HepG2 (cell line): ENCODE data around the gene KIF26B. TPM values are rescaled to one million over a fixed set of nuclear protein-coding genes. Genes with fewer than 3 reads are reported as not detected.

Source experiments
- ATAC-seq: fragments of 200-7000 bp; cut with Tn5 transposase; 3 replicates; pipeline ENCODE4 v1.9.1; 2020; ENCODE audit warnings: mild to moderate bottlenecking, moderate library complexity
- BruUV-seq: library from RNA; stranded (reverse); fragments of 400-500 nt; replicated peaks from 2 replicates; lab custom pipeline; 2021; lab: Mats Ljungman, UMichigan
- CTCF ChIA-PET: fragments of 300-600 bp; formaldehyde crosslinking; extraction: SDS; loops from one replicate; lab custom pipeline; 2021; ENCODE audit warnings: low total read pairs, inconsistent platforms, low intra/inter-chr PET ratio; lab: Yijun Ruan, JAX
- POLR2A ChIA-PET: fragments of 350-600 bp; sonication (Branson Sonifier 250); formaldehyde crosslinking; loops from one replicate; lab custom pipeline; 2020; ENCODE audit warnings: antibody characterized with exemption, inconsistent platforms; lab: Yijun Ruan, JAX
- DNase-seq: peaks from one replicate; pipeline ENCODE4 v3.0.0-alpha.2; 2015; ENCODE audit warnings: low spot score
- FAIRE-seq: peaks from 3 replicates; lab custom pipeline; 2011; peaks lifted over from hg19 to GRCh38; lab: Jason Lieb, UNC
- H2AFZ ChIP-seq: one replicate; pipeline ENCODE4 v1.6.1; 2011; ENCODE audit warnings: low read length, inconsistent platforms
- H3K27ac ChIP-seq: fragments of 300-600 bp; 3 replicates; pipeline ENCODE4 v1.8.0; 2011; ENCODE audit warnings: mixed run types, mild to moderate bottlenecking, mixed read lengths, low read length, inconsistent platforms; ENCODE audit not compliant: insufficient read depth; ENCODE audit errors: extremely low read length
- H3K27me3 ChIP-seq, 2 experiments: fragments of 200-600 bp in 1 of 2; 2 replicates in 1 of 2; 3 replicates in 1 of 2; pipeline versions ENCODE4 v1.6.0 to v1.8.0; 2011; ENCODE audit warnings: low read length in 2 of 2, mild to moderate bottlenecking in 2 of 2, moderate library complexity in 2 of 2, inconsistent platforms in 1 of 2; ENCODE audit not compliant: insufficient read depth in 2 of 2, control insufficient read depth in 1 of 2
- H3K36me3 ChIP-seq, 2 experiments: fragments of 200-600 bp in 1 of 2; replicated peaks in 1 of 2; 2 replicates in 1 of 2; 3 replicates in 1 of 2; pipeline versions ENCODE4 v1.5.1 to v1.8.0; 2011; ENCODE audit warnings: low read length in 2 of 2, inconsistent platforms in 1 of 2; ENCODE audit not compliant: insufficient read depth in 2 of 2, control insufficient read depth in 1 of 2
- H3K4me1 ChIP-seq: 2 replicates; pipeline ENCODE4 v1.5.1; 2012; ENCODE audit warnings: low read length, inconsistent platforms; ENCODE audit not compliant: insufficient read depth
- H3K4me2 ChIP-seq: 2 replicates; pipeline ENCODE4 v1.6.0; 2011; ENCODE audit warnings: low read depth, low read length, inconsistent platforms
- H3K4me3 ChIP-seq, 3 experiments: fragments of 200-600 bp in 1 of 3; sonication (generic), shearing (Covaris generic) in 1 of 3; replicated peaks in 1 of 3; 2 replicates each; pipeline ENCODE4 v1.5.1; 2011 to 2016; ENCODE audit warnings: low read length in 3 of 3, inconsistent platforms in 2 of 3, low read depth in 2 of 3, mild to moderate bottlenecking in 2 of 3, control low read depth in 1 of 3, mixed read lengths in 1 of 3; ENCODE audit not compliant: insufficient read depth in 1 of 3
- H3K79me2 ChIP-seq: one replicate; pipeline ENCODE4 v1.6.1; 2011; ENCODE audit warnings: low read length, inconsistent platforms; ENCODE audit not compliant: insufficient read depth
- H3K9ac ChIP-seq: 2 replicates; pipeline ENCODE4 v1.6.0; 2011; ENCODE audit warnings: mild to moderate bottlenecking, low read depth, low read length, inconsistent platforms; ENCODE audit not compliant: insufficient read depth
- H3K9me3 ChIP-seq: 2 replicates; pipeline ENCODE4 v1.5.1; 2012; ENCODE audit warnings: mild to moderate bottlenecking, low read length
- H4K20me1 ChIP-seq: 2 replicates; pipeline ENCODE4 v1.6.0; 2011; ENCODE audit warnings: inconsistent platforms, mild to moderate bottlenecking, low read length, moderate library complexity; ENCODE audit not compliant: insufficient read depth
- ATM ChIP-seq: fragments of 450-650 bp; IDR thresholded peaks from 2 replicates; pipeline ENCODE4 v1.7.1; 2017; ENCODE audit warnings: mild to moderate bottlenecking, borderline replicate concordance
- CREBL2 ChIP-seq: sonication (generic); formaldehyde crosslinking; IDR thresholded peaks from 2 replicates; pipeline ENCODE4 v1.8.1; 2023; ENCODE audit warnings: missing genetic modification reagents, mild to moderate bottlenecking, borderline replicate concordance
- SP5 ChIP-seq: IDR thresholded peaks from 2 replicates; pipeline ENCODE4 v1.6.1; 2016; ENCODE audit warnings: low read depth, borderline replicate concordance
- TIGD3 ChIP-seq: sonication (generic); formaldehyde crosslinking; IDR thresholded peaks from 2 replicates; pipeline ENCODE4 v1.5.1; 2020; ENCODE audit warnings: mild to moderate bottlenecking, missing genetic modification reagents, borderline replicate concordance
- ZNF350 ChIP-seq: sonication (generic); formaldehyde crosslinking; IDR thresholded peaks from 2 replicates; pipeline ENCODE4 v1.4.0; 2020; ENCODE audit warnings: mild to moderate bottlenecking, low read depth, missing genetic modification reagents, borderline replicate concordance
- ZNF761 ChIP-seq: sonication (generic); formaldehyde crosslinking; conservative IDR thresholded peaks from 2 replicates; pipeline ENCODE4 v1.4.0; 2020; ENCODE audit warnings: mild to moderate bottlenecking, missing genetic modification reagents
- ZNF766 ChIP-seq: sonication (generic); formaldehyde crosslinking; IDR thresholded peaks from 2 replicates; pipeline ENCODE4 v1.5.0; 2020; ENCODE audit warnings: missing genetic modification reagents, borderline replicate concordance
- ZSCAN20 ChIP-seq: sonication (generic); formaldehyde crosslinking; IDR thresholded peaks from 2 replicates; pipeline ENCODE4 v1.4.0; 2020; ENCODE audit warnings: missing genetic modification reagents, mild to moderate bottlenecking, borderline replicate concordance
- WGBS: methylation state at CpG from one replicate; pipeline ENCODE4 v1.1.6; 2017; ENCODE audit warnings: low lambda C conversion rate; 5-methylcytosine and 5-hydroxymethylcytosine counted together
- in situ Hi-C: cut with HindIII; loops from 2 replicates; pipeline ENCODE4 v1.10.0; 2017; ENCODE audit warnings: low pct_unique_long_range_greater_than_20kb; ENCODE audit not compliant: extremely low pct_ligation_motif_present
- intact Hi-C: fragments of 100-400 bp; cut with micrococcal nuclease; formaldehyde crosslinking; loops from one replicate; pipeline ENCODE4 v1.10.0; 2022; ENCODE audit not compliant: unreplicated experiment
- polyA plus RNA-seq, 8 experiments: library from polyadenylated mRNA; depleted of rRNA in 3 of 8; stranded (reverse) in 7 of 8; unstranded in 1 of 8; fragments of >200 nt; fragmentation: Illumina TruSeq in 4 of 8; extraction: Trizol in 4 of 8; gene quantifications; 2 replicates each; pipeline versions ENCODE4 v1.2.1 to v1.2.3, GENCODE V29; 2011 to 2016; ENCODE audit warnings: low read depth in 4 of 8, missing spikeins in 1 of 8, mixed read lengths in 1 of 8; ENCODE audit not compliant: insufficient read depth in 1 of 8
- total RNA-seq, 5 experiments: library from RNA; depleted of rRNA; stranded (reverse); fragments of >200 nt; fragmentation: Illumina TruSeq; extraction: Trizol; gene quantifications; 2 replicates each; pipeline ENCODE4 v1.2.3, GENCODE V29; 2016; ENCODE audit warnings: low read depth in 1 of 5
- TF ChIP-seq, protein P1 (sequence below), 2 experiments: sonication (generic) in 1 of 2; formaldehyde crosslinking in 1 of 2; IDR thresholded peaks; 2 replicates each; pipeline versions ENCODE4 v1.4.0 to v1.6.1; 2016 to 2020; ENCODE audit warnings: borderline replicate concordance in 1 of 2, low read depth in 1 of 2, mild to moderate bottlenecking in 1 of 2, missing genetic modification reagents in 1 of 2

KIF26B gene
- total and polyA plus RNA-seq, 2 of the 13 experiments (the other 11 are each of a cell fraction or from before 2014, with no cell fraction given), result 0.08 to 0.09 TPM

DNA sequence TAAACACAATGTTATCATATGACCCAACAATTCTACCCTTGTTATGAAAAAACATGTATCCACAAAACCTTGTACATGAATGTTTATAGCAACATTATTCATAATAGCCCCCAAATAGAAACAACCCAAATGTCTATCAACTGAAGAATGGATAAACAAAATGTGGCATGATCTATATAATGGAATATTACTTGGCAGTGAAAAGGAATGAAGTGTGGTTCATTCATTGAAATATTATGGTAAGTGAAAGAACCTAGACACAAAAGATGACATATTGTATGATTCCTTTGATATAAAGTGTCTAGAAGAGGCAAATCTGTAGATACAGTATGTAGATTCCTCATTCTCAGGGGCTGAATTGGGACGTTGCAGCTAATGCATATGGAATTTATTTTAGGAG, 151.2 kb downstream of the KIF26B start:
- Histone ChIP-seq H3K4me1 (peaks cover 5% of the 10 kb centered on the region; the same call in 1 of the 2 replicates), H3K79me2 (no peaks in the 10 kb centered on the region), H4K20me1 (no peaks in the 10 kb centered on the region), H3K9me3 (no peaks in the 10 kb centered on the region), H3K4me2 (no peak overlapping the region), H3K9ac (no peak overlapping the region), H3K4me3 (no peak overlapping the region), H2AFZ (no peak overlapping the region), H3K36me3 (no peaks in the 10 kb centered on the region), H3K27ac (no peak overlapping the region), H3K27me3 (no peaks in the 10 kb centered on the region)
- WGBS, result 55% methylated on average over 1 of the region's 1 CpG
- POLR2A ChIA-PET, result no interaction called here
- TF ChIP-seq ZNF766 (CRISPR knock-in tag), result no peak
- TF ChIP-seq, protein P1, sequence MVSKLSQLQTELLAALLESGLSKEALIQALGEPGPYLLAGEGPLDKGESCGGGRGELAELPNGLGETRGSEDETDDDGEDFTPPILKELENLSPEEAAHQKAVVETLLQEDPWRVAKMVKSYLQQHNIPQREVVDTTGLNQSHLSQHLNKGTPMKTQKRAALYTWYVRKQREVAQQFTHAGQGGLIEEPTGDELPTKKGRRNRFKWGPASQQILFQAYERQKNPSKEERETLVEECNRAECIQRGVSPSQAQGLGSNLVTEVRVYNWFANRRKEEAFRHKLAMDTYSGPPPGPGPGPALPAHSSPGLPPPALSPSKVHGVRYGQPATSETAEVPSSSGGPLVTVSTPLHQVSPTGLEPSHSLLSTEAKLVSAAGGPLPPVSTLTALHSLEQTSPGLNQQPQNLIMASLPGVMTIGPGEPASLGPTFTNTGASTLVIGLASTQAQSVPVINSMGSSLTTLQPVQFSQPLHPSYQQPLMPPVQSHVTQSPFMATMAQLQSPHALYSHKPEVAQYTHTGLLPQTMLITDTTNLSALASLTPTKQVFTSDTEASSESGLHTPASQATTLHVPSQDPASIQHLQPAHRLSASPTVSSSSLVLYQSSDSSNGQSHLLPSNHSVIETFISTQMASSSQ (IDR thresholded peaks at IDR 0.05; ENCODE audit: low read depth), result no peak
- TF ChIP-seq, protein P1 (CRISPR knock-in tag; IDR thresholded peaks at IDR 0.05; ENCODE audit: borderline replicate concordance), result no peak
- TF ChIP-seq TIGD3 (CRISPR knock-in tag), result no peak
- no peak for TF ChIP-seq SP5
- no peak for TF ChIP-seq ZSCAN20 (CRISPR knock-in tag)
- no peak for TF ChIP-seq ATM
- TF ChIP-seq ZNF350, result no peak
- no peak for TF ChIP-seq ZNF761 (CRISPR knock-in tag)
- TF ChIP-seq CREBL2 (CRISPR knock-in tag), result no peak
- FAIRE-seq, result no peak
- in situ Hi-C loops (no loop called here), intact Hi-C loops (no loop called here)
- no peak for ATAC-seq
- CTCF ChIA-PET, result no interaction called here
- DNase-seq, result no peak
- BruUV-seq, result no TSS peak
